GM21723 (cell line): Measurements from ENCODE around the gene EIF3CL.
A peak's percentile ranks its signal among the peaks of the same experiment; 100 is the strongest.
"Not testable (repeated sequence)": the region's sequence is repeated elsewhere in the genome, so short reads cannot be mapped to it uniquely, and the experiment has no call there.

Experiments
- ATAC-seq: cut with Tn5 transposase; IDR thresholded peaks from one replicate; pipeline ENCODE4 v1.9.1; 2021; ENCODE audit warnings: mild to moderate bottlenecking, moderate library complexity; ENCODE audit not compliant: unreplicated experiment

Gene EIF3CL

GRCh38 chr16:28403220-28404072, at the start of gene EIF3CL:
Gene EIF3CL, minus strand, starts transcription at chr16:28403841. Its CDS starts 223 bp downstream, at chr16:28403618.
- ATAC-seq, result peak; percentile 97

GRCh38 chr16:28447081-28447480, 43.4 kb upstream of the EIF3CL start:
- not testable (repeated sequence) for ATAC-seq

GRCh38 chr16:28446388-28446787, 42.7 kb upstream of the EIF3CL start:
- not testable (repeated sequence) for ATAC-seq

- ATAC-seq, result not testable (repeated sequence)
Measured at GRCh38 chr16:28443943-28444342, 40.3 kb upstream of the EIF3CL start.

- ATAC-seq, result not testable (repeated sequence)
Measured at GRCh38 chr16:28438899-28439298, 35.3 kb upstream of the EIF3CL start.

GRCh38 chr16:28435340-28435739, 31.7 kb upstream of the EIF3CL start:
- ATAC-seq, result not testable (repeated sequence)

GRCh38 chr16:28426060-28426680, 22.5 kb upstream of the EIF3CL start:
- ATAC-seq, result not testable (repeated sequence)

GRCh38 chr16:28421071-28421750, 17.6 kb upstream of the EIF3CL start:
- ATAC-seq, result not testable (repeated sequence)

- ATAC-seq, result not testable (repeated sequence)
Measured at GRCh38 chr16:28417033-28417432, 13.4 kb upstream of the EIF3CL start.

GRCh38 chr16:28414530-28414929, 10.9 kb upstream of the EIF3CL start:
- ATAC-seq, result not testable (repeated sequence)

GRCh38 chr16:28413585-28413984, 9.9 kb upstream of the EIF3CL start:
- ATAC-seq, result not testable (repeated sequence)

GRCh38 chr16:28392054-28392453, 11.6 kb downstream of the EIF3CL start:
- ATAC-seq, result not testable (repeated sequence)

GRCh38 chr16:28382177-28382867, 21.3 kb downstream of the EIF3CL start:
- ATAC-seq, result not testable (repeated sequence)

- not testable (repeated sequence) for ATAC-seq
Measured at GRCh38 chr16:28377822-28378221, 25.8 kb downstream of the EIF3CL start.

GRCh38 chr16:28377108-28377625, 26.5 kb downstream of the EIF3CL start:
- ATAC-seq, result not testable (repeated sequence)

GRCh38 chr16:28375115-28375514, 28.5 kb downstream of the EIF3CL start:
- not testable (repeated sequence) for ATAC-seq

GRCh38 chr16:28374281-28374680, 29.4 kb downstream of the EIF3CL start:
- not testable (repeated sequence) for ATAC-seq

GRCh38 chr16:28367926-28368325, 35.7 kb downstream of the EIF3CL start:
- not testable (repeated sequence) for ATAC-seq

- peak; percentile 93 for ATAC-seq
Measured at GRCh38 chr16:28364268-28365173, 39.1 kb downstream of the EIF3CL start.
